Measurements from ENCODE around the gene SIVA1.
A peak's percentile ranks its signal among the peaks of the same experiment; 100 is the strongest.

SIVA1 gene

GRCh38 chr14:104729835-104730181, 23.1 kb upstream of the SIVA1 start:
- ATAC-seq: no peak
- no peak for TF ChIP-seq PATZ1 (CRISPR knock-in tag; IDR thresholded peaks at IDR 0.05; ENCODE audit: borderline replicate concordance)
- TF ChIP-seq ZNF8 (CRISPR knock-in tag; IDR thresholded peaks at IDR 0.05): no peak
- no peak for TF ChIP-seq OSR1 (CRISPR knock-in tag; IDR thresholded peaks at IDR 0.05)
- TF ChIP-seq GLIS3 (CRISPR knock-in tag; IDR thresholded peaks at IDR 0.05): no peak
- no peak for TF ChIP-seq ZNF565 (CRISPR knock-in tag; conservative IDR thresholded peaks at IDR 0.05; ENCODE audit: low read depth)
- no peak for TF ChIP-seq PPARA (CRISPR knock-in tag; IDR thresholded peaks at IDR 0.05; ENCODE audit: borderline replicate concordance)
- TF ChIP-seq ZC3H10 (CRISPR knock-in tag; IDR thresholded peaks at IDR 0.05): no peak
- no peak for TF ChIP-seq CSRNP3 (CRISPR knock-in tag; IDR thresholded peaks at IDR 0.05)
- no peak for TF ChIP-seq TCF4 (CRISPR knock-in tag; IDR thresholded peaks at IDR 0.05; ENCODE audit: borderline replicate concordance)
- no peak for TF ChIP-seq BACH2 (CRISPR knock-in tag; IDR thresholded peaks at IDR 0.05; ENCODE audit: borderline replicate concordance)
- TF ChIP-seq RARB (CRISPR knock-in tag; IDR thresholded peaks at IDR 0.05): no peak
- TF ChIP-seq ZNF70 (CRISPR knock-in tag; IDR thresholded peaks at IDR 0.05): no peak
- TF ChIP-seq ARNTL (CRISPR knock-in tag; IDR thresholded peaks at IDR 0.05; ENCODE audit: borderline replicate concordance, low read depth): no peak
- no peak for TF ChIP-seq ZFP30 (CRISPR knock-in tag; IDR thresholded peaks at IDR 0.05)
- TF ChIP-seq SNAI2 (CRISPR knock-in tag; IDR thresholded peaks at IDR 0.05): no peak
- TF ChIP-seq ESRRG (CRISPR knock-in tag; IDR thresholded peaks at IDR 0.05): no peak
- no peak for TF ChIP-seq CSDC2 (CRISPR knock-in tag; IDR thresholded peaks at IDR 0.05)
- no peak for TF ChIP-seq CREB5 (CRISPR knock-in tag; IDR thresholded peaks at IDR 0.05; ENCODE audit: low read depth)
- no peak for TF ChIP-seq ZFP3 (CRISPR knock-in tag; IDR thresholded peaks at IDR 0.05)

- TF ChIP-seq CREB5 (CRISPR knock-in tag; IDR thresholded peaks at IDR 0.05; ENCODE audit: low read depth) (no peak), ISL1 (CRISPR knock-in tag; IDR thresholded peaks at IDR 0.05) (no peak)
- no peak for ATAC-seq
Measured at GRCh38 chr14:104730487-104730886, 22.5 kb upstream of the SIVA1 start.

GRCh38 chr14:104731320-104732294, 21.3 kb upstream of the SIVA1 start:
- ATAC-seq: peak; percentile 55
- TF ChIP-seq GLIS3 (CRISPR knock-in tag; IDR thresholded peaks at IDR 0.05): no peak
- no peak for TF ChIP-seq CSRNP3 (CRISPR knock-in tag; IDR thresholded peaks at IDR 0.05)
- no peak for TF ChIP-seq ZNF8 (CRISPR knock-in tag; IDR thresholded peaks at IDR 0.05)
- TF ChIP-seq ISL1 (CRISPR knock-in tag; IDR thresholded peaks at IDR 0.05): no peak
- TF ChIP-seq BACH2 (CRISPR knock-in tag; IDR thresholded peaks at IDR 0.05; ENCODE audit: borderline replicate concordance): no peak
- TF ChIP-seq CREB5 (CRISPR knock-in tag; IDR thresholded peaks at IDR 0.05; ENCODE audit: low read depth): no peak
- no peak for TF ChIP-seq ZC3H10 (CRISPR knock-in tag; IDR thresholded peaks at IDR 0.05)
- no peak for TF ChIP-seq ZFP30 (CRISPR knock-in tag; IDR thresholded peaks at IDR 0.05)
- no peak for TF ChIP-seq ARNTL (CRISPR knock-in tag; IDR thresholded peaks at IDR 0.05; ENCODE audit: borderline replicate concordance, low read depth)
- TF ChIP-seq ESRRG (CRISPR knock-in tag; IDR thresholded peaks at IDR 0.05): no peak
- no peak for TF ChIP-seq SNAI2 (CRISPR knock-in tag; IDR thresholded peaks at IDR 0.05)
- no peak for TF ChIP-seq CSDC2 (CRISPR knock-in tag; IDR thresholded peaks at IDR 0.05)

Data from SK-N-SH treated with all-trans-retinoic acid at 6 μM for 48 hours (cell line).